PC-3 (cell line): ENCODE results near the gene BBLN.

Experiments
- EZH2 ChIP-seq: fragments of 300-600 bp; sonication (generic); IDR thresholded peaks from one replicate; pipeline ENCODE4 v1.6.1; 2017; ENCODE audit warnings: antibody characterized with exemption, mild to moderate bottlenecking, low read length; ENCODE audit not compliant: unreplicated experiment
- TF ChIP-seq, protein P1 (sequence below): fragments of 300-600 bp; sonication (generic); conservative IDR thresholded peaks from 2 replicates; pipeline ENCODE4 v1.5.1; 2017; ENCODE audit warnings: antibody characterized with exemption, low read depth, mild to moderate bottlenecking, low read length

DNA sequence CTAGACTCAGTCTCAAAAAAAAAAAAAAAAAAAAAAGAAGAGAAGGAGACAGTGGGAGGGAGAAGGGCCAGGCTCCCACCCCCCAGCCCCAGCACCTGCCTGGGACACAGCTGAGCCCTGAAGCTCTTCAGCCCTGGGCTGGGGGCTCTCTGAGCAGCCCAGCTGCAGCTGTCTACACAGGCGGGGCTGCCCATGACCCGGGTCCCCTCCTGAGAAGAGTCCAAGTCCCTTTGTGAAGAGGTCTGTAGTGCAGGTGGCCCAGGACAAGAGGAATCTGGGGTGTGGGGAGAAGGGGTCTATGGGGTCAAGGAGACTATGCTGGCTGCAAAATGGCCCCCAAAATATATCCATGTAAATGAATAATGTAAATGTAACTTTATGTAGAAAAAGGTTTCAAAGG, 17.5 kb upstream of the BBLN start:
- TF ChIP-seq, protein P1, sequence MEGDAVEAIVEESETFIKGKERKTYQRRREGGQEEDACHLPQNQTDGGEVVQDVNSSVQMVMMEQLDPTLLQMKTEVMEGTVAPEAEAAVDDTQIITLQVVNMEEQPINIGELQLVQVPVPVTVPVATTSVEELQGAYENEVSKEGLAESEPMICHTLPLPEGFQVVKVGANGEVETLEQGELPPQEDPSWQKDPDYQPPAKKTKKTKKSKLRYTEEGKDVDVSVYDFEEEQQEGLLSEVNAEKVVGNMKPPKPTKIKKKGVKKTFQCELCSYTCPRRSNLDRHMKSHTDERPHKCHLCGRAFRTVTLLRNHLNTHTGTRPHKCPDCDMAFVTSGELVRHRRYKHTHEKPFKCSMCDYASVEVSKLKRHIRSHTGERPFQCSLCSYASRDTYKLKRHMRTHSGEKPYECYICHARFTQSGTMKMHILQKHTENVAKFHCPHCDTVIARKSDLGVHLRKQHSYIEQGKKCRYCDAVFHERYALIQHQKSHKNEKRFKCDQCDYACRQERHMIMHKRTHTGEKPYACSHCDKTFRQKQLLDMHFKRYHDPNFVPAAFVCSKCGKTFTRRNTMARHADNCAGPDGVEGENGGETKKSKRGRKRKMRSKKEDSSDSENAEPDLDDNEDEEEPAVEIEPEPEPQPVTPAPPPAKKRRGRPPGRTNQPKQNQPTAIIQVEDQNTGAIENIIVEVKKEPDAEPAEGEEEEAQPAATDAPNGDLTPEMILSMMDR = no peak
- no peak for TF ChIP-seq EZH2
